ENCODE results near the gene PDE11A.

PDE11A gene

GRCh38 chr2:177611310-177611886, 461.2 kb downstream of the PDE11A start:
- in situ Hi-C loops (cut with HindIII; ENCODE audit: low sequenced_read_pairs): no loop called here

- in situ Hi-C loops (cut with HindIII; ENCODE audit: low sequenced_read_pairs): no loop called here
These were observed 461.8 kb downstream of the PDE11A start for GRCh38 chr2:177610813-177611212.

GRCh38 chr2:177606636-177607035, 465.9 kb downstream of the PDE11A start:
- in situ Hi-C loops (cut with HindIII; ENCODE audit: low sequenced_read_pairs): loop anchor here (10.0 kb wide), 1 partner anchor 442 kb away; no protein-coding TSS in a partner anchor

- in situ Hi-C loops (cut with HindIII; ENCODE audit: low sequenced_read_pairs): loop anchor here (10.0 kb wide), 1 partner anchor 440 kb away; no protein-coding TSS in a partner anchor
These were observed 468.1 kb downstream of the PDE11A start for GRCh38 chr2:177604271-177605065.

- in situ Hi-C loops (cut with HindIII; ENCODE audit: low sequenced_read_pairs): loop anchor here (10.0 kb wide), 1 partner anchor 439 kb away; no protein-coding TSS in a partner anchor
These were observed 468.8 kb downstream of the PDE11A start for GRCh38 chr2:177603768-177604167.

- in situ Hi-C loops (cut with HindIII; ENCODE audit: low sequenced_read_pairs): loop anchor here (10.0 kb wide), 1 partner anchor 438 kb away; no protein-coding TSS in a partner anchor
These were observed 469.4 kb downstream of the PDE11A start for GRCh38 chr2:177603181-177603580.

GRCh38 chr2:177602611-177603164, 469.9 kb downstream of the PDE11A start:
- in situ Hi-C loops (cut with HindIII; ENCODE audit: low sequenced_read_pairs): loop anchor here (10.0 kb wide), 1 partner anchor 438 kb away; no protein-coding TSS in a partner anchor

- in situ Hi-C loops (cut with HindIII; ENCODE audit: low sequenced_read_pairs): loop anchor here (10.0 kb wide), 1 partner anchor 436 kb away; no protein-coding TSS in a partner anchor
These were observed 471.7 kb downstream of the PDE11A start for GRCh38 chr2:177600917-177601316.

GRCh38 chr2:177599956-177600355, 472.6 kb downstream of the PDE11A start:
- in situ Hi-C loops (cut with HindIII; ENCODE audit: low sequenced_read_pairs): loop anchor here (10.0 kb wide), 1 partner anchor 435 kb away; no protein-coding TSS in a partner anchor

- in situ Hi-C loops (cut with HindIII; ENCODE audit: low sequenced_read_pairs): no loop called here
These were observed 473.4 kb downstream of the PDE11A start for GRCh38 chr2:177599139-177599688.

GRCh38 chr2:177598326-177599138, 474.0 kb downstream of the PDE11A start:
- in situ Hi-C loops (cut with HindIII; ENCODE audit: low sequenced_read_pairs): no loop called here

- in situ Hi-C loops (cut with HindIII; ENCODE audit: low sequenced_read_pairs): no loop called here
These were observed 474.8 kb downstream of the PDE11A start for GRCh38 chr2:177597759-177598158.

GRCh38 chr2:177596866-177597265, 475.7 kb downstream of the PDE11A start:
- in situ Hi-C loops (cut with HindIII; ENCODE audit: low sequenced_read_pairs): no loop called here

- in situ Hi-C loops (cut with HindIII; ENCODE audit: low sequenced_read_pairs): no loop called here
These were observed 477.3 kb downstream of the PDE11A start for GRCh38 chr2:177595126-177595845.

- in situ Hi-C loops (cut with HindIII; ENCODE audit: low sequenced_read_pairs): no loop called here
These were observed 479.2 kb downstream of the PDE11A start for GRCh38 chr2:177593402-177593801.

GRCh38 chr2:177592945-177593344, 479.6 kb downstream of the PDE11A start:
- in situ Hi-C loops (cut with HindIII; ENCODE audit: low sequenced_read_pairs): no loop called here

GRCh38 chr2:177592397-177592796, 480.2 kb downstream of the PDE11A start:
- in situ Hi-C loops (cut with HindIII; ENCODE audit: low sequenced_read_pairs): no loop called here

- in situ Hi-C loops (cut with HindIII; ENCODE audit: low sequenced_read_pairs): no loop called here
These were observed 483.4 kb downstream of the PDE11A start for GRCh38 chr2:177589186-177589585.

- in situ Hi-C loops (cut with HindIII; ENCODE audit: low sequenced_read_pairs): no loop called here
These were observed 483.9 kb downstream of the PDE11A start for GRCh38 chr2:177588671-177589070.

- in situ Hi-C loops (cut with HindIII; ENCODE audit: low sequenced_read_pairs): no loop called here
These were observed 485.2 kb downstream of the PDE11A start for GRCh38 chr2:177587371-177587770.

Data from endothelial cell of hepatic sinusoid (primary cell).